K562 (cell line): Measurements from ENCODE around the gene MCM9. TPM values are rescaled to one million over a fixed set of nuclear protein-coding genes. Genes with fewer than 3 reads are reported as not detected.

Source experiments
- POLR3G ChIP-seq: IDR thresholded peaks from 2 replicates; pipeline ENCODE4 v1.6.1; 2011; ENCODE audit not compliant: insufficient read length, insufficient replicate concordance; ENCODE audit errors: extremely low read depth
- RB1 ChIP-seq: fragments of 450-650 bp; IDR thresholded peaks from 2 replicates; pipeline ENCODE4 v1.6.1; 2017; ENCODE audit warnings: low read depth, mild to moderate bottlenecking
- RNF2 ChIP-seq: sonication (generic); IDR thresholded peaks from 2 replicates; pipeline ENCODE4 v1.6.1; 2016
- U2AF1 ChIP-seq: fragments of 200-400 bp; formaldehyde crosslinking; optimal IDR thresholded peaks from 2 replicates; pipeline ENCODE3; 2017; ENCODE audit warnings: mild to moderate bottlenecking, low read depth, low read length, moderate library complexity
- polyA plus RNA-seq, 8 experiments: library from polyadenylated mRNA; depleted of rRNA in 4 of 8; stranded (reverse) in 5 of 8; unstranded in 3 of 8; fragments of >200 nt; fragmentation: Nextera tagmentation in 2 of 8; fragmentation: Illumina TruSeq in 1 of 8; extraction: Ambion mirVana in 2 of 8; extraction: Trizol in 1 of 8; gene quantifications; 2 replicates each; pipeline versions ENCODE4 v1.2.1 to v1.2.3, GENCODE V29; 2011 to 2014; ENCODE audit warnings: inconsistent platforms in 1 of 8, missing spikeins in 1 of 8
- total RNA-seq, 7 experiments: library from RNA; depleted of rRNA in 6 of 7; stranded (reverse); fragments of >200 nt in 6 of 7; fragmentation: Illumina TruSeq in 2 of 7; extraction: Trizol in 2 of 7; gene quantifications; 2 replicates each; pipeline versions ENCODE4 v1.2.1 to v1.2.3, GENCODE V29; 2011 to 2021; ENCODE audit warnings: low replicate concordance in 1 of 7
- TF ChIP-seq, protein P1 (sequence below): fragments of 450-650 bp; formaldehyde crosslinking; IDR thresholded peaks from 2 replicates; pipeline ENCODE4 v1.4.0; 2020; ENCODE audit warnings: mild to moderate bottlenecking, moderate library complexity
- TF ChIP-seq, protein P2 (sequence below): fragments of 450-650 bp; IDR thresholded peaks from 2 replicates; pipeline ENCODE4 v1.6.1; 2016; ENCODE audit warnings: borderline replicate concordance
- TF ChIP-seq, protein P3 (sequence below): sonication (generic); formaldehyde crosslinking; IDR thresholded peaks from 2 replicates; pipeline ENCODE4 v1.8.0; 2022; ENCODE audit warnings: missing genetic modification reagents, mild to moderate bottlenecking, borderline replicate concordance
- TF ChIP-seq, protein P4 (sequence below): fragments of 250-450 bp; sonication (Bioruptor Pico); IDR thresholded peaks from 2 replicates; pipeline ENCODE4 v1.5.0; 2022; ENCODE audit warnings: mild to moderate bottlenecking

Gene MCM9
- total and polyA plus RNA-seq, 9 of the 15 experiments (the other 6 are each of a cell fraction or from before 2014, with no cell fraction given) = 4.8 to 16.7 (median 11.6) TPM

DNA sequence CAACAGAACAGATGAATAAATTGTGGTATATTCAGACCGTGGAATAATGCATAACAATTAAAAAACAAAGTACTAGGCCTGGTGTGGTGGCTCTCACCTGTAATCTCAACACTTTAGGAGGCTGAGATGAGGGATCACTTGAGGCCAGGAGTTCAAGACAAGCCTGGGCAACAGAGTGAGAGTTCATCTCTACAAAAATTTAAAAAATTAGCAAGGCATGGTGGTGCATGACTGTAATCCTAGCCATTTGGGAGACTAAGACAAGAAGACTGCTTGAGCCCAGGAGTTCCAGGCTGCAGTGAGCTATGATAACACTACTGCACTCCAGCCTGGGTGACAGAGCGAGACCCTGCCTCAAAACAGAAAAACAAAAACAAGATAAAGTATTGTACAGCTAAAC is 57.2 kb downstream of the MCM9 start (continued):
- TF ChIP-seq, protein P1, sequence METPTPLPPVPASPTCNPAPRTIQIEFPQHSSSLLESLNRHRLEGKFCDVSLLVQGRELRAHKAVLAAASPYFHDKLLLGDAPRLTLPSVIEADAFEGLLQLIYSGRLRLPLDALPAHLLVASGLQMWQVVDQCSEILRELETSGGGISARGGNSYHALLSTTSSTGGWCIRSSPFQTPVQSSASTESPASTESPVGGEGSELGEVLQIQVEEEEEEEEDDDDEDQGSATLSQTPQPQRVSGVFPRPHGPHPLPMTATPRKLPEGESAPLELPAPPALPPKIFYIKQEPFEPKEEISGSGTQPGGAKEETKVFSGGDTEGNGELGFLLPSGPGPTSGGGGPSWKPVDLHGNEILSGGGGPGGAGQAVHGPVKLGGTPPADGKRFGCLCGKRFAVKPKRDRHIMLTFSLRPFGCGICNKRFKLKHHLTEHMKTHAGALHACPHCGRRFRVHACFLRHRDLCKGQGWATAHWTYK = no peak
- TF ChIP-seq POLR3G = no peak
- TF ChIP-seq, protein P2, sequence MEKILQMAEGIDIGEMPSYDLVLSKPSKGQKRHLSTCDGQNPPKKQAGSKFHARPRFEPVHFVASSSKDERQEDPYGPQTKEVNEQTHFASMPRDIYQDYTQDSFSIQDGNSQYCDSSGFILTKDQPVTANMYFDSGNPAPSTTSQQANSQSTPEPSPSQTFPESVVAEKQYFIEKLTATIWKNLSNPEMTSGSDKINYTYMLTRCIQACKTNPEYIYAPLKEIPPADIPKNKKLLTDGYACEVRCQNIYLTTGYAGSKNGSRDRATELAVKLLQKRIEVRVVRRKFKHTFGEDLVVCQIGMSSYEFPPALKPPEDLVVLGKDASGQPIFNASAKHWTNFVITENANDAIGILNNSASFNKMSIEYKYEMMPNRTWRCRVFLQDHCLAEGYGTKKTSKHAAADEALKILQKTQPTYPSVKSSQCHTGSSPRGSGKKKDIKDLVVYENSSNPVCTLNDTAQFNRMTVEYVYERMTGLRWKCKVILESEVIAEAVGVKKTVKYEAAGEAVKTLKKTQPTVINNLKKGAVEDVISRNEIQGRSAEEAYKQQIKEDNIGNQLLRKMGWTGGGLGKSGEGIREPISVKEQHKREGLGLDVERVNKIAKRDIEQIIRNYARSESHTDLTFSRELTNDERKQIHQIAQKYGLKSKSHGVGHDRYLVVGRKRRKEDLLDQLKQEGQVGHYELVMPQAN = no peak
- no peak for TF ChIP-seq RNF2
- TF ChIP-seq RB1 = no peak
- TF ChIP-seq, protein P3, sequence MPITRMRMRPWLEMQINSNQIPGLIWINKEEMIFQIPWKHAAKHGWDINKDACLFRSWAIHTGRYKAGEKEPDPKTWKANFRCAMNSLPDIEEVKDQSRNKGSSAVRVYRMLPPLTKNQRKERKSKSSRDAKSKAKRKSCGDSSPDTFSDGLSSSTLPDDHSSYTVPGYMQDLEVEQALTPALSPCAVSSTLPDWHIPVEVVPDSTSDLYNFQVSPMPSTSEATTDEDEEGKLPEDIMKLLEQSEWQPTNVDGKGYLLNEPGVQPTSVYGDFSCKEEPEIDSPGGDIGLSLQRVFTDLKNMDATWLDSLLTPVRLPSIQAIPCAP (CRISPR knock-in tag) = no peak
- no peak for TF ChIP-seq U2AF1
- TF ChIP-seq, protein P4, sequence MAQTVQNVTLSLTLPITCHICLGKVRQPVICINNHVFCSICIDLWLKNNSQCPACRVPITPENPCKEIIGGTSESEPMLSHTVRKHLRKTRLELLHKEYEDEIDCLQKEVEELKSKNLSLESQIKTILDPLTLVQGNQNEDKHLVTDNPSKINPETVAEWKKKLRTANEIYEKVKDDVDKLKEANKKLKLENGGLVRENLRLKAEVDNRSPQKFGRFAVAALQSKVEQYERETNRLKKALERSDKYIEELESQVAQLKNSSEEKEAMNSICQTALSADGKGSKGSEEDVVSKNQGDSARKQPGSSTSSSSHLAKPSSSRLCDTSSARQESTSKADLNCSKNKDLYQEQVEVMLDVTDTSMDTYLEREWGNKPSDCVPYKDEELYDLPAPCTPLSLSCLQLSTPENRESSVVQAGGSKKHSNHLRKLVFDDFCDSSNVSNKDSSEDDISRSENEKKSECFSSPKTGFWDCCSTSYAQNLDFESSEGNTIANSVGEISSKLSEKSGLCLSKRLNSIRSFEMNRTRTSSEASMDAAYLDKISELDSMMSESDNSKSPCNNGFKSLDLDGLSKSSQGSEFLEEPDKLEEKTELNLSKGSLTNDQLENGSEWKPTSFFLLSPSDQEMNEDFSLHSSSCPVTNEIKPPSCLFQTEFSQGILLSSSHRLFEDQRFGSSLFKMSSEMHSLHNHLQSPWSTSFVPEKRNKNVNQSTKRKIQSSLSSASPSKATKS (CRISPR knock-in tag) = no peak
